MM.1S (cell line): ENCODE results near the gene PPP1R9A.

Experiments
- DNase-seq: peaks from one replicate; pipeline ENCODE4 v3.0.0-alpha.2; 2015
- H2AFZ ChIP-seq: fragments of 300-600 bp; sonication (generic); 2 replicates; pipeline ENCODE4 v1.6.0; 2016; ENCODE audit warnings: antibody characterized with exemption, low read length
- H3F3A ChIP-seq: fragments of 300-600 bp; sonication (generic); 2 replicates; pipeline ENCODE4 v1.6.1; 2016; ENCODE audit warnings: mild to moderate bottlenecking, antibody characterized with exemption, low read length, moderate library complexity, mixed read lengths; ENCODE audit not compliant: insufficient read depth
- H3K27ac ChIP-seq: fragments of 300-600 bp; sonication (generic); 2 replicates; pipeline ENCODE4 v1.5.1; 2016; ENCODE audit warnings: mild to moderate bottlenecking, low read length
- H3K27me3 ChIP-seq: fragments of 300-600 bp; sonication (generic); replicated peaks from 2 replicates; pipeline ENCODE4 v1.6.0; 2016; ENCODE audit warnings: low read length; ENCODE audit not compliant: insufficient read depth
- H3K36me3 ChIP-seq: fragments of 300-600 bp; sonication (generic); replicated peaks from 2 replicates; pipeline ENCODE4 v1.6.1; 2016; ENCODE audit warnings: mild to moderate bottlenecking, low read length, mixed read lengths; ENCODE audit not compliant: insufficient read depth
- H3K4me1 ChIP-seq: fragments of 300-600 bp; sonication (generic); 2 replicates; pipeline ENCODE4 v1.6.1; 2016; ENCODE audit warnings: low read length, mixed read lengths
- H3K4me2 ChIP-seq: fragments of 300-600 bp; sonication (generic); 2 replicates; pipeline ENCODE4 v1.6.0; 2016; ENCODE audit warnings: low read depth, low read length
- H3K4me3 ChIP-seq: fragments of 300-600 bp; sonication (generic); 2 replicates; pipeline ENCODE4 v1.5.1; 2016; ENCODE audit warnings: low read length, mixed read lengths
- H3K79me2 ChIP-seq: fragments of 300-600 bp; sonication (generic); 2 replicates; pipeline ENCODE4 v1.6.1; 2016; ENCODE audit warnings: mixed run types, low read length, mixed read lengths
- H3K9ac ChIP-seq: fragments of 300-600 bp; sonication (generic); 2 replicates; pipeline ENCODE4 v1.6.1; 2016; ENCODE audit warnings: low read length, mixed read lengths
- H3K9me2 ChIP-seq: fragments of 300-600 bp; sonication (generic); replicated peaks from 2 replicates; pipeline ENCODE4 v1.6.1; 2016; ENCODE audit warnings: mild to moderate bottlenecking, low read length, mixed read lengths; ENCODE audit not compliant: insufficient read depth
- H3K9me3 ChIP-seq: fragments of 300-600 bp; sonication (generic); replicated peaks from 2 replicates; pipeline ENCODE4 v1.6.1; 2016; ENCODE audit warnings: mild to moderate bottlenecking, low read length, mixed read lengths; ENCODE audit not compliant: insufficient read depth
- H4K20me1 ChIP-seq: fragments of 300-600 bp; sonication (generic); 2 replicates; pipeline ENCODE4 v1.6.1; 2016; ENCODE audit warnings: mild to moderate bottlenecking, low read length, moderate library complexity, mixed read lengths; ENCODE audit not compliant: insufficient read depth
- EZH2 ChIP-seq: fragments of 300-600 bp; sonication (generic); optimal IDR thresholded peaks from 2 replicates; pipeline ENCODE3; 2017; ENCODE audit warnings: low read depth, mild to moderate bottlenecking, antibody characterized with exemption, low read length, mixed read lengths
- EZH2phosphoT487 ChIP-seq: fragments of 300-600 bp; sonication (generic); IDR thresholded peaks from 2 replicates; pipeline ENCODE4 v1.6.1; 2018; ENCODE audit warnings: antibody characterized with exemption, low read length
- TF ChIP-seq, protein P1 (sequence below): fragments of 300-600 bp; sonication (generic); IDR thresholded peaks from 2 replicates; pipeline ENCODE4 v1.5.1; 2016; ENCODE audit warnings: antibody characterized with exemption, low read length, mixed read lengths

PPP1R9A gene

DNA sequence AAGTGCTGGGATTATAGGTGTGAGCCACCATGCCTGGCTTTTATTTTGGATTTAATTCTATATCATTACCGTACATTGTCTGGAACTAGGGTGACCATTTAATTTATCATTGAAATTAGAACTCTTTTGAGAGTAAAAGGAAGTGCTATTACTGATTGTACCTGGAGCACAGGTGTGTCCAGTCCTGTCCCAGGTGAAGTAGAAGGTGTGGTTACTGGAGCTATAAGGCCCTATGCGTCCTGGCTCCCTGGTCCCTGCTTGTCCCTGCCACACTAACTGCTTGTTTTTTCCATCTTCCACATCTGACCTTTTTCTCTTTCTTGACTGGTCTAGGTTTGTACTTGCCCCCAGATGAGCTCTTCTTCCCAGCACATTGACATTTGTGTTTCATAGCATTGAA, 147.0 kb downstream of the PPP1R9A start:
- Histone ChIP-seq H3K9me3 (no peaks in the 10 kb centered on the region), H4K20me1 (no peaks in the 10 kb centered on the region), H3K4me2 (no peak overlapping the region), H3F3A (no peaks in the 10 kb centered on the region), H3K79me2 (no peaks in the 10 kb centered on the region), H3K4me3 (no peak overlapping the region), H3K36me3 (no peaks in the 10 kb centered on the region), H3K9me2 (no peaks in the 10 kb centered on the region), H3K27me3 (no peaks in the 10 kb centered on the region), H3K27ac (no peak overlapping the region), H3K9ac (no peak overlapping the region), H2AFZ (no peak overlapping the region), H3K4me1 (no peaks in the 10 kb centered on the region)
- no peak for DNase-seq
- TF ChIP-seq, protein P1, sequence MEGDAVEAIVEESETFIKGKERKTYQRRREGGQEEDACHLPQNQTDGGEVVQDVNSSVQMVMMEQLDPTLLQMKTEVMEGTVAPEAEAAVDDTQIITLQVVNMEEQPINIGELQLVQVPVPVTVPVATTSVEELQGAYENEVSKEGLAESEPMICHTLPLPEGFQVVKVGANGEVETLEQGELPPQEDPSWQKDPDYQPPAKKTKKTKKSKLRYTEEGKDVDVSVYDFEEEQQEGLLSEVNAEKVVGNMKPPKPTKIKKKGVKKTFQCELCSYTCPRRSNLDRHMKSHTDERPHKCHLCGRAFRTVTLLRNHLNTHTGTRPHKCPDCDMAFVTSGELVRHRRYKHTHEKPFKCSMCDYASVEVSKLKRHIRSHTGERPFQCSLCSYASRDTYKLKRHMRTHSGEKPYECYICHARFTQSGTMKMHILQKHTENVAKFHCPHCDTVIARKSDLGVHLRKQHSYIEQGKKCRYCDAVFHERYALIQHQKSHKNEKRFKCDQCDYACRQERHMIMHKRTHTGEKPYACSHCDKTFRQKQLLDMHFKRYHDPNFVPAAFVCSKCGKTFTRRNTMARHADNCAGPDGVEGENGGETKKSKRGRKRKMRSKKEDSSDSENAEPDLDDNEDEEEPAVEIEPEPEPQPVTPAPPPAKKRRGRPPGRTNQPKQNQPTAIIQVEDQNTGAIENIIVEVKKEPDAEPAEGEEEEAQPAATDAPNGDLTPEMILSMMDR = no peak
- no peak for TF ChIP-seq EZH2
- no peak for TF ChIP-seq EZH2phosphoT487

DNA sequence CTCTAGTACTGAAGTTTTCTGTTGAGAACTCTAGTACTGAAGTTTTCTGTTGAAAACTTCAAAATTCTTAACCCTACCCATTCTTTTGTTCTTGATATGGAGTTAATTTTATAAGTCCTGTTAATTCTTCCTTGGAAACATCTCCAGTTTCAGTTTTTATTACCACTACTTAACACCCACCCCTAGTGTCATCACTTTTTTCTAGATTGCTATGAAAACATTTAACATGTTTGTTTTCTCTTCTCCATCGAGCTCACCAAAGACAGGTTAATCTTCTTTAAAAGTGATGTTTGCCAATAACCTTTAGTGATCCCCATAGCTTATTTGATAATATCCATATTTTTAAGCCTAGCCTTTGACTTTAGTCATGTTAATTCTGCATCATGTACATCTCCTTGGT, 147.9 kb downstream of the PPP1R9A start:
- H3K27ac ChIP-seq = no peak overlapping the region
- H3K27me3 ChIP-seq = no peaks in the 10 kb centered on the region
- no peaks in the 10 kb centered on the region for H3K36me3 ChIP-seq
- no peak for DNase-seq
- no peak overlapping the region for H3K9ac ChIP-seq
- H3K9me3 ChIP-seq = no peaks in the 10 kb centered on the region
- no peak overlapping the region for H3K4me3 ChIP-seq
- no peaks in the 10 kb centered on the region for H3K79me2 ChIP-seq
- H4K20me1 ChIP-seq = no peaks in the 10 kb centered on the region
- H3K9me2 ChIP-seq = no peaks in the 10 kb centered on the region
- no peak overlapping the region for H2AFZ ChIP-seq
- no peak for TF ChIP-seq EZH2phosphoT487
- TF ChIP-seq EZH2 = no peak
- TF ChIP-seq, protein P1 = no peak
- H3K4me1 ChIP-seq = no peaks in the 10 kb centered on the region
- H3K4me2 ChIP-seq = no peak overlapping the region
- no peaks in the 10 kb centered on the region for H3F3A ChIP-seq

DNA sequence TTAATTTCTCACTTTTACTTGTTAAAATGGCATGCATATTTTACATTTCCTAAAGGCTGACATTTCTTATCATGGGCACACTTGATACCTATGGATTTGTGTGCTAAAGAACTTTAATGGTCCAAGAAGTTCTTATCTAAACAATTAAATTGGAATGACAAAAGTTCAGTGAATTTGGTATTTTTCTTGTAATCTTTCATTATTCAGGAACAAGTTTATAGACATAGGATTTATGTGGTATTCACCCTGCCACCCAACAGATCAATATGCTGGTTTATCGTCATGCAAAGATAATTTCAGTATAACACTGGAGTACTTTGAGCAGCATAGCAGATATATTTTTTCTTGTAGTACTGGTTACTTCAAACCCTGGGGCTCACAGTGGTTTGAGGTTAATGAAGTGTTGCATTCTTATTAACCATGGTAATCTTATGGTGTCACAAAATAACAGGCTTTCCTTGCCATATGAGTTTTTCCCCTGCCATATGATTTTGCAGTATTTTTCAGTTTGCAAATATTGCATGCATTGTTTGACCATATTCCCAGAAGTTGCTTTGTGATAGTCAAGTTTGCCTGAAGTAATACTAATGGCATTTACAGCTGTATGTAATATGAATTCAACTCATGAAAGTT, 148.8 kb downstream of the PPP1R9A start:
- no peaks in the 10 kb centered on the region for H3F3A ChIP-seq
- no peaks in the 10 kb centered on the region for H3K36me3 ChIP-seq
- no peak overlapping the region for H3K27ac ChIP-seq
- no peaks in the 10 kb centered on the region for H3K4me1 ChIP-seq
- H3K79me2 ChIP-seq = no peaks in the 10 kb centered on the region
- no peaks in the 10 kb centered on the region for H3K27me3 ChIP-seq
- no peaks in the 10 kb centered on the region for H3K9me3 ChIP-seq
- no peak overlapping the region for H3K4me2 ChIP-seq
- TF ChIP-seq, protein P1 = no peak
- no peak for TF ChIP-seq EZH2
- TF ChIP-seq EZH2phosphoT487 = no peak
- H4K20me1 ChIP-seq = no peaks in the 10 kb centered on the region
- H3K9ac ChIP-seq = no peak overlapping the region
- H3K4me3 ChIP-seq = no peak overlapping the region
- DNase-seq = no peak
- no peaks in the 10 kb centered on the region for H3K9me2 ChIP-seq
- no peak overlapping the region for H2AFZ ChIP-seq
